H9 (cell line): Measurements from ENCODE around the gene PHOSPHO1. TPM values are rescaled to one million over a fixed set of nuclear protein-coding genes. Genes with fewer than 3 reads are reported as not detected.

Experiments
- DNase-seq: peaks from one replicate; pipeline ENCODE4 v3.0.0-alpha.2; 2017
- H2AFZ ChIP-seq: one replicate; pipeline ENCODE4 v1.6.1; 2013; ENCODE audit warnings: mild to moderate bottlenecking, low read length, control low read depth, moderate library complexity
- H2AK5ac ChIP-seq: 2 replicates; pipeline ENCODE4 v1.6.1; 2013; ENCODE audit warnings: low read length, control low read depth, mixed read lengths; ENCODE audit not compliant: insufficient read length
- H2BK120ac ChIP-seq: one replicate; pipeline ENCODE4 v1.6.1; 2013; ENCODE audit warnings: low read depth, mild to moderate bottlenecking, low read length, control low read depth, inconsistent platforms; ENCODE audit not compliant: poor library complexity, severe bottlenecking
- H2BK12ac ChIP-seq: 2 replicates; pipeline ENCODE4 v1.6.1; 2013; ENCODE audit warnings: low read length, control low read depth, mixed read lengths, low read depth; ENCODE audit not compliant: insufficient read length
- H2BK15ac ChIP-seq: 2 replicates; pipeline ENCODE4 v1.6.1; 2013; ENCODE audit warnings: low read depth, low read length, control low read depth
- H2BK20ac ChIP-seq: one replicate; pipeline ENCODE4 v1.6.1; 2013; ENCODE audit warnings: low read depth, mild to moderate bottlenecking, low read length, control low read depth, inconsistent platforms; ENCODE audit not compliant: poor library complexity, severe bottlenecking
- H2BK5ac ChIP-seq: 2 replicates; pipeline ENCODE4 v1.6.1; 2013; ENCODE audit warnings: low read length, control low read depth, mixed read lengths; ENCODE audit not compliant: insufficient read length
- H3K14ac ChIP-seq: 2 replicates; pipeline ENCODE4 v1.6.1; 2013; ENCODE audit warnings: low read length, control low read depth; ENCODE audit not compliant: insufficient read depth
- H3K18ac ChIP-seq: 2 replicates; pipeline ENCODE4 v1.6.1; 2013; ENCODE audit warnings: low read depth, mild to moderate bottlenecking, mixed read lengths, low read length, control low read depth; ENCODE audit not compliant: insufficient read length
- H3K23ac ChIP-seq: 2 replicates; pipeline ENCODE4 v1.6.1; 2013; ENCODE audit warnings: low read length, control low read depth, mixed read lengths, low read depth; ENCODE audit not compliant: insufficient read length
- H3K23me2 ChIP-seq: 2 replicates; pipeline ENCODE4 v1.6.1; 2013; ENCODE audit warnings: low read depth, mild to moderate bottlenecking, mixed read lengths, low read length, control low read depth; ENCODE audit not compliant: insufficient read length, poor library complexity, severe bottlenecking
- H3K27ac ChIP-seq: 2 replicates; pipeline ENCODE4 v1.5.1; 2013; ENCODE audit warnings: low read length, control low read depth, mixed read lengths, low read depth; ENCODE audit not compliant: insufficient read length
- H3K27me3 ChIP-seq: 2 replicates; pipeline ENCODE4 v1.6.1; 2013; ENCODE audit warnings: low read length, control low read depth, inconsistent platforms; ENCODE audit not compliant: insufficient read depth
- H3K4ac ChIP-seq: 2 replicates; pipeline ENCODE4 v1.6.1; 2013; ENCODE audit warnings: low read depth, mild to moderate bottlenecking, control low read depth, inconsistent platforms, low read length, moderate library complexity
- H3K4me1 ChIP-seq: 2 replicates; pipeline ENCODE4 v1.6.1; 2013; ENCODE audit warnings: low read length, control low read depth, inconsistent platforms; ENCODE audit not compliant: insufficient read depth
- H3K4me2 ChIP-seq: 2 replicates; pipeline ENCODE4 v1.6.1; 2013; ENCODE audit warnings: low read length, control low read depth, mixed read lengths; ENCODE audit not compliant: insufficient read length, insufficient read depth
- H3K56ac ChIP-seq: 2 replicates; pipeline ENCODE4 v1.6.1; 2013; ENCODE audit warnings: low read depth, mild to moderate bottlenecking, mixed read lengths, low read length, control low read depth; ENCODE audit not compliant: insufficient read length
- H3K79me1 ChIP-seq: 2 replicates; pipeline ENCODE4 v1.6.1; 2013; ENCODE audit warnings: low read depth, mild to moderate bottlenecking, moderate library complexity, low read length, control low read depth, inconsistent platforms; ENCODE audit not compliant: insufficient read depth, poor library complexity, severe bottlenecking
- H3K79me2 ChIP-seq: 2 replicates; pipeline ENCODE4 v1.6.1; 2013; ENCODE audit warnings: low read length, control low read depth, inconsistent platforms; ENCODE audit not compliant: insufficient read depth
- H3K9ac ChIP-seq: 2 replicates; pipeline ENCODE4 v1.6.1; 2013; ENCODE audit warnings: low read length, control low read depth, mixed read lengths; ENCODE audit not compliant: insufficient read length; ENCODE audit errors: extremely low read depth
- H3K9me3 ChIP-seq: one replicate; pipeline ENCODE4 v1.6.1; 2013; ENCODE audit warnings: low read depth, low read length, inconsistent platforms; ENCODE audit not compliant: control insufficient read depth
- H3T11ph ChIP-seq: one replicate; pipeline ENCODE4 v1.6.1; 2013; ENCODE audit warnings: mild to moderate bottlenecking, low read length, control low read depth, inconsistent platforms
- H4K20me1 ChIP-seq: one replicate; pipeline ENCODE4 v1.6.1; 2013; ENCODE audit not compliant: control insufficient read depth, insufficient read length, insufficient read depth
- H4K5ac ChIP-seq: 2 replicates; pipeline ENCODE4 v1.6.1; 2013; ENCODE audit warnings: low read depth, mild to moderate bottlenecking, mixed read lengths, low read length, control low read depth; ENCODE audit not compliant: insufficient read length
- H4K8ac ChIP-seq: replicated peaks from 2 replicates; pipeline ENCODE4 v1.6.1; 2013; ENCODE audit warnings: low read length, control low read depth, mixed read lengths, low read depth; ENCODE audit not compliant: insufficient read length
- H4K91ac ChIP-seq: 2 replicates; pipeline ENCODE4 v1.6.1; 2013; ENCODE audit warnings: low read depth, mild to moderate bottlenecking, moderate library complexity, mixed read lengths, low read length, control low read depth; ENCODE audit not compliant: insufficient read length
- H3K27ac Mint-ChIP-seq, 3 experiments: 2 replicates in 2 of 3; 3 replicates in 1 of 3; pipeline ENCODE4 v1.8.0; 2020 to 2021; ENCODE audit warnings: mixed read lengths in 3 of 3, mild to moderate bottlenecking in 1 of 3, moderate library complexity in 1 of 3
- H3K27me3 Mint-ChIP-seq: 2 replicates; pipeline ENCODE4 v1.8.0; 2021; ENCODE audit warnings: low read depth, mild to moderate bottlenecking, moderate library complexity, mixed read lengths
- H3K36me3 Mint-ChIP-seq, 3 experiments: 2 replicates in 2 of 3; 3 replicates in 1 of 3; pipeline ENCODE4 v1.8.0; 2020 to 2021; ENCODE audit warnings: low read depth in 3 of 3, mixed read lengths in 3 of 3; ENCODE audit not compliant: insufficient read depth in 1 of 3
- H3K4me1 Mint-ChIP-seq, 2 experiments: 2 replicates each; pipeline ENCODE4 v1.8.0; 2020; ENCODE audit warnings: mixed read lengths in 2 of 2
- H3K4me3 Mint-ChIP-seq, 2 experiments: 2 replicates in 1 of 2; 3 replicates in 1 of 2; pipeline ENCODE4 v1.8.0; 2020 to 2021; ENCODE audit warnings: mild to moderate bottlenecking in 2 of 2, mixed read lengths in 2 of 2, moderate library complexity in 1 of 2
- H3K9me3 Mint-ChIP-seq, 2 experiments: 2 replicates in 1 of 2; 3 replicates in 1 of 2; pipeline ENCODE4 v1.8.0; 2020; ENCODE audit warnings: mild to moderate bottlenecking in 2 of 2, mixed read lengths in 2 of 2, moderate library complexity in 1 of 2
- CTCF ChIP-seq: fragments of 200-600 bp; sonication (generic); conservative IDR thresholded peaks from 3 replicates; pipeline ENCODE4 v1.8.0; 2021; ENCODE audit warnings: antibody characterized with exemption, mild to moderate bottlenecking
- WGBS: extraction: QIAGEN DNeasy Blood & Tissue Kit; methylation state at CpG from one replicate; pipeline ENCODE4 v1.1.7; 2013; ENCODE audit warnings: missing lambda C conversion rate, low lambda C conversion rate, mixed read lengths; ENCODE audit not compliant: insufficient read length; ENCODE audit errors: extremely low coverage; 5-methylcytosine and 5-hydroxymethylcytosine counted together
- total RNA-seq: library from RNA; stranded (reverse); gene quantifications from 2 replicates; pipeline ENCODE4 v1.2.1, GENCODE V29; 2021

PHOSPHO1 gene
- total RNA-seq, 1 experiment from 2014 or later, result 0.63 TPM

GRCh38 chr17:49241040-49241439 is 10.5 kb upstream of the PHOSPHO1 start:
- no peak overlapping the region for H3K9ac ChIP-seq
- H3K27ac ChIP-seq, result no peak overlapping the region
- no peak overlapping the region for H4K8ac ChIP-seq
- no peak overlapping the region for H2BK120ac ChIP-seq
- Mint-ChIP-seq H3K9me3 (no peaks in the 10 kb centered on the region; a peak in 1 of 5 replicates), H3K4me3 (no peak overlapping the region), H3K36me3 (no peaks in the 10 kb centered on the region), H3K27me3 (no peaks in the 10 kb centered on the region; the same call in 1 of the 2 replicates), H3K4me1 (peaks cover 10 to 13% of the 10 kb centered on the region in 2 experiments), H3K27ac (no peak overlapping the region)
- no peak for TF ChIP-seq CTCF
- H3K14ac ChIP-seq, result no peak overlapping the region
- H3K56ac ChIP-seq, result no peak overlapping the region
- H3K79me2 ChIP-seq, result no peaks in the 10 kb centered on the region
- H3T11ph ChIP-seq, result no peak overlapping the region
- no peak overlapping the region for H2BK5ac ChIP-seq
- no peak overlapping the region for H3K23ac ChIP-seq
- no peaks in the 10 kb centered on the region for H3K27me3 ChIP-seq
- H4K20me1 ChIP-seq, result no peaks in the 10 kb centered on the region
- H2BK12ac ChIP-seq, result no peak overlapping the region
- H2AK5ac ChIP-seq, result no peak overlapping the region
- no CpG with 5 or more reads among the region's 8 CpGs for WGBS
- H3K4ac ChIP-seq, result no peak overlapping the region
- no peak overlapping the region for H4K91ac ChIP-seq
- H2BK20ac ChIP-seq, result no peak overlapping the region
- no peak overlapping the region for H3K4me2 ChIP-seq
- H2AFZ ChIP-seq, result no peak overlapping the region
- H3K9me3 ChIP-seq, result no peaks in the 10 kb centered on the region
- H3K23me2 ChIP-seq, result no peaks in the 10 kb centered on the region
- no peak overlapping the region for H2BK15ac ChIP-seq
- no peak overlapping the region for H3K18ac ChIP-seq
- no peak for DNase-seq
- H3K4me1 ChIP-seq, result no peaks in the 10 kb centered on the region
- no peak overlapping the region for H4K5ac ChIP-seq
- no peaks in the 10 kb centered on the region for H3K79me1 ChIP-seq
